ENCODE measurements around the gene RAB36. TPM values are rescaled to one million over a fixed set of nuclear protein-coding genes. Genes with fewer than 3 reads are reported as not detected.

The RAB36 gene
- total and polyA plus RNA-seq, 7 donors, result 0.05 to 0.56 (median 0.23) TPM; not detected in 1

DNA sequence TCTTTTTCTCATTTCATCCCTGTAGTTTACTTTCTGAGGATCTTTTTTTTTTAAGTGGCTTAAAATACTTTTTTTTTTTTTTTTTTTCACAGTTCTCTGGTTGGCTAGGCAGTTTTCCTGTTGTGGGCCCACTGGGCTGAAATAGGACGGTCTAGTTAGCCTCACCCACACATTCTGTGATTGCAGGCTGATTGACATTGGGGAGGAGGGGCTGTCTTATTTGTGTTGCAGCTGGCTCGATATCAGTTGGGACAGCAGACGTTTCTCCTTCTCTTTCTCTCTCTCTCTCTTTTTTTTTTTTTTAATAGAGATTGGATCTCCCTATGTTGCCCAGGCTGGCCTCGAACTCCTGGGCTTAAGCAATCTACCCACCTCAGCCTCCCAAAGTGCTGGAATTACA, 41.9 kb downstream of the RAB36 start:
- no peak for DNase-seq

DNA sequence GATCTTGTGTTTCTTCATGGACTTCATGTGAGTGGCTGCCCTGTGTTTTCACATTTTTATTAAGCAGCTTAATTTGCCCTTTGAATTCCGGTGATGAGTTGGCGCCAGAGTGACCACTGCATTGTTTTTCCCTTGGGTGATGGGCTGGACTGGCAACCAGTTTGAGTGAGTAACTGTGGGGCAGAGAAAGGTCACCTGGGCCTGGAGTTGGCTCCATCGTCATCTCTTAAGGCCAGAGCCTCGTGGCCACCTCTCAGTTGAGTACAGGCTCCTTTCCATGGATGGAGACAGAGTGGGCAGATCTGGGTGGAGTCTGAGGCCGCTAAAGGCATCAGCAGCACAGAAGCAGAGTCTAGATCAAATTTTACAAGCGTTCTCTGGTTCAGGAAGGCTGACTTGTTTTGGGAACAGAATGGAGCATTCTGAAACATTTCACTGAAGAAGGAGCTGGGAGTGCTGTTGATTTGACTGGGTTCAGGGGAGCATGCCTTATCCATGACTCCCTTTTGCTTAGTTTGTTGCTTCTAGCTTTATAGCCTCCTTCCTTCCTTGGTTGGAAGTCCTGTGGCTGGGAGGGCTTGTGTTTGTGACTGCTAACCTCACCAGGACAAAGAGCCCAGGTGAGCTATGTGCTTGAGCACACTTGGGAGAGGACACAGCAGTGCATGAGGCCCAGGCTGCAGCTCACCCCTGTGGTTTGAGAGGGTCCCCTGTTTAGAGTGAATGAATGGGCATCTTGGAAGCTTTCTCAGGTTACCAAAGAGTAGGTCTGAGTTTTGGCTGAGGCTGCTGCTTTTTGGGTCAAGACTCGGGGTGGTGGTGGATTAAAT, 42.8 kb downstream of the RAB36 start:
- TF ChIP-seq, protein P1, sequence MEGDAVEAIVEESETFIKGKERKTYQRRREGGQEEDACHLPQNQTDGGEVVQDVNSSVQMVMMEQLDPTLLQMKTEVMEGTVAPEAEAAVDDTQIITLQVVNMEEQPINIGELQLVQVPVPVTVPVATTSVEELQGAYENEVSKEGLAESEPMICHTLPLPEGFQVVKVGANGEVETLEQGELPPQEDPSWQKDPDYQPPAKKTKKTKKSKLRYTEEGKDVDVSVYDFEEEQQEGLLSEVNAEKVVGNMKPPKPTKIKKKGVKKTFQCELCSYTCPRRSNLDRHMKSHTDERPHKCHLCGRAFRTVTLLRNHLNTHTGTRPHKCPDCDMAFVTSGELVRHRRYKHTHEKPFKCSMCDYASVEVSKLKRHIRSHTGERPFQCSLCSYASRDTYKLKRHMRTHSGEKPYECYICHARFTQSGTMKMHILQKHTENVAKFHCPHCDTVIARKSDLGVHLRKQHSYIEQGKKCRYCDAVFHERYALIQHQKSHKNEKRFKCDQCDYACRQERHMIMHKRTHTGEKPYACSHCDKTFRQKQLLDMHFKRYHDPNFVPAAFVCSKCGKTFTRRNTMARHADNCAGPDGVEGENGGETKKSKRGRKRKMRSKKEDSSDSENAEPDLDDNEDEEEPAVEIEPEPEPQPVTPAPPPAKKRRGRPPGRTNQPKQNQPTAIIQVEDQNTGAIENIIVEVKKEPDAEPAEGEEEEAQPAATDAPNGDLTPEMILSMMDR (IDR thresholded peaks at IDR 0.05), result no peak
- no peak for ATAC-seq
- H3K27ac ChIP-seq, result no peak overlapping the region
- peaks cover 0 to 2% (median 0%) of the 10 kb centered on the region in 3 donors for H3K27me3 ChIP-seq (ENCODE audit: insufficient read depth in 3 of 3, low read length in 2 of 3)
- no peaks in the 10 kb centered on the region for H3K36me3 ChIP-seq (ENCODE audit: insufficient read depth in 1 of 2, low read depth in 1 of 2)
- intact Hi-C loops (cut with DNase I), result no loop called here
- no peak for DNase-seq
- H3K4me3 ChIP-seq, result no peak overlapping the region
- peaks cover 4% of the 10 kb centered on the region for H3K4me1 ChIP-seq
- H3K9me3 ChIP-seq, result no peaks in the 10 kb centered on the region
- WGBS, 3 donors, result 81 to 90% (median 83%) methylated on average over 7 of the region's 7 CpGs

More for the DNA sequence above, 41.9 kb downstream of the RAB36 start:
- WGBS, 3 donors, result 75 to 78% (median 78%) methylated on average over 4 of the region's 4 CpGs
- intact Hi-C loops (cut with DNase I), result no loop called here
- no peak overlapping the region for H3K27ac ChIP-seq
- H3K27me3 ChIP-seq (ENCODE audit: insufficient read depth in 3 of 3, low read length in 2 of 3), result peaks cover 0 to 2% (median 0%) of the 10 kb centered on the region in 3 donors
- peaks cover 12% of the 10 kb centered on the region for H3K4me1 ChIP-seq
- H3K4me3 ChIP-seq, result no peak overlapping the region
- H3K36me3 ChIP-seq (ENCODE audit: insufficient read depth in 1 of 2, low read depth in 1 of 2), result no peaks in the 10 kb centered on the region
- no peak for ATAC-seq
- H3K9me3 ChIP-seq, result no peaks in the 10 kb centered on the region
- TF ChIP-seq, protein P1 (IDR thresholded peaks at IDR 0.05), result no peak

DNA sequence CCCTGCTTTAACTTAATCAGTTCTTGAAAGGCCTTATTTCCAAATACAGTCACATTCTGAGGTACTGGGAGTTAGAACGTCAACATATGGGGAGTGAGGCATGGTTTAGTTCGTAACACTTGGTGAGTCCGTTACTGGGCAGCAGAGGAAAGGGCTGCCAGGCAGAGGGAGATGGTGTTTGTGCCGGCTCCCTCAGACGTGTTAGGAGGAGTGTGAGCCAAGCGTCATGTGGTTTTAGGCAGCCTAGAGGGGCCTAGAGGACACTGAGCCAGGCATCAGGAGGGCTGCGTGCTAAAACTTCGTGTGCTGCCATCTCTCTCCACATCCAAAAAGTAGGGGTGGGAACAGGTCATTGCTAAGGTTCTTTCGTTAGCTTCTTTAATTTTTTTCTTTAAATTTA, 45.2 kb downstream of the RAB36 start:
- Histone ChIP-seq H3K27ac (no peak overlapping the region), H3K4me1 (no peaks in the 10 kb centered on the region), H3K4me3 (no peak overlapping the region), H3K36me3 (ENCODE audit: insufficient read depth in 1 of 2, low read depth in 1 of 2) (no peaks in the 10 kb centered on the region), H3K27me3 (ENCODE audit: insufficient read depth in 3 of 3, low read length in 2 of 3) (no peaks in the 10 kb centered on the region), H3K9me3 (no peaks in the 10 kb centered on the region)
- DNase-seq, result no peak
- ATAC-seq, result no peak
- 92 to 95% (median 94%) methylated on average over 9 of the region's 9 CpGs for WGBS, 3 donors
- intact Hi-C loops (cut with DNase I), result no loop called here
- TF ChIP-seq, protein P1 (IDR thresholded peaks at IDR 0.05), result no peak

DNA sequence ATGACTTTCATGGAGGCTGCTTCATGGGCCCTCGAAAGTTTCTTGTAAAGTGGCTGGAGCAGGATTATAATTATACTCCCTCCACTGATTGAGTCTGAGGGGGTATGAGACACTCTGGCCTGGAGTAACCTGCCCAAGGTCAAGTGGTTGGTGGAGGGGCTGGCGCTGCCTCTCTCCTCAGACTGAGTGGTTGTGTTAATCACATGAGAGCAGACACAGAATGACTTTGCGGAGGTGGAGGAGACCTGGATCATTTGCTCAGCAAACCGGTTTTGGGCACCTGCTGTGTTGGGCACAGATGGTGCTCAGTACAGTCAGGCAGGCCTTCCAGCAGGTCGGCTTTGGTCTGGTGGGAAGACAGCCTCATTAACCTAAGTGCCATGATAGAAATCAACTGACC, 46.9 kb downstream of the RAB36 start:
- Histone ChIP-seq H3K9me3 (no peaks in the 10 kb centered on the region), H3K27me3 (ENCODE audit: insufficient read depth in 3 of 3, low read length in 2 of 3) (no peaks in the 10 kb centered on the region), H3K4me1 (no peaks in the 10 kb centered on the region), H3K4me3 (no peak overlapping the region), H3K36me3 (ENCODE audit: insufficient read depth in 1 of 2, low read depth in 1 of 2) (no peaks in the 10 kb centered on the region), H3K27ac (no peak overlapping the region)
- DNase-seq (no peak), ATAC-seq (no peak)
- 84 to 94% (median 87%) methylated on average over 5 of the region's 5 CpGs for WGBS, 3 donors
- intact Hi-C loops (cut with DNase I), result no loop called here
- TF ChIP-seq, protein P1 (IDR thresholded peaks at IDR 0.05), result no peak

Measured in psoas muscle (tissue), 8 donors.